Activated CD4-positive, alpha-beta T cell treated with anti-CD3 and anti-CD28 coated beads, Interleukin-2, Interleukin-4, amounts not matched to agents 100 ng/mL and 50 ng/mL, durations not matched to agents 16 hours and 8 hours (primary cell): ENCODE data around the gene PKD2L1.
"Not testable (repeated sequence)": the region's sequence is repeated elsewhere in the genome, so short reads cannot be mapped to it uniquely, and the experiment has no call there.

ENCODE experiments used
- DNase-seq: peaks from one replicate; pipeline ENCODE4 v3.0.0-alpha.2; 2020; ENCODE audit warnings: low spot score

PKD2L1 gene

GRCh38 chr10:100333661-100334440 lies 3.8 kb upstream of the PKD2L1 start:
- DNase-seq, result no peak

GRCh38 chr10:100333106-100333505 lies 3.1 kb upstream of the PKD2L1 start:
- no peak for DNase-seq

- DNase-seq, result no peak
Measured at GRCh38 chr10:100328198-100328597, 1.8 kb downstream of the PKD2L1 start.

- no peak for DNase-seq
Measured at GRCh38 chr10:100327718-100328009, 2.4 kb downstream of the PKD2L1 start.

- DNase-seq, result peak; percentile 59
Measured at GRCh38 chr10:100327007-100327717, 2.9 kb downstream of the PKD2L1 start.

GRCh38 chr10:100325158-100325557 lies 4.9 kb downstream of the PKD2L1 start:
- no peak for DNase-seq

GRCh38 chr10:100319707-100320402 lies 10.2 kb downstream of the PKD2L1 start:
- no peak for DNase-seq

GRCh38 chr10:100318207-100318606 lies 11.8 kb downstream of the PKD2L1 start:
- DNase-seq, result no peak

- no peak for DNase-seq
Measured at GRCh38 chr10:100315615-100316014, 14.4 kb downstream of the PKD2L1 start.

GRCh38 chr10:100311298-100311697 lies 18.7 kb downstream of the PKD2L1 start:
- DNase-seq, result no peak

GRCh38 chr10:100307684-100308083 lies 22.3 kb downstream of the PKD2L1 start:
- no peak for DNase-seq

GRCh38 chr10:100306861-100307260 lies 23.2 kb downstream of the PKD2L1 start:
- DNase-seq, result no peak

GRCh38 chr10:100304414-100304813 lies 25.6 kb downstream of the PKD2L1 start:
- no peak for DNase-seq

- DNase-seq, result peak; percentile 13
Measured at GRCh38 chr10:100303724-100304319, 26.2 kb downstream of the PKD2L1 start.

GRCh38 chr10:100301123-100301522 lies 28.9 kb downstream of the PKD2L1 start:
- not testable (repeated sequence) for DNase-seq

- no peak for DNase-seq
Measured at GRCh38 chr10:100297242-100297641, 32.8 kb downstream of the PKD2L1 start.

GRCh38 chr10:100293066-100293465 lies 37.0 kb downstream of the PKD2L1 start:
- no peak for DNase-seq

GRCh38 chr10:100292300-100292699 lies 37.7 kb downstream of the PKD2L1 start:
- not testable (repeated sequence) for DNase-seq

GRCh38 chr10:100291356-100291755 lies 38.7 kb downstream of the PKD2L1 start:
- DNase-seq, result no peak

GRCh38 chr10:100289641-100290040 lies 40.4 kb downstream of the PKD2L1 start:
- DNase-seq, result no peak

- no peak for DNase-seq
Measured at GRCh38 chr10:100288196-100288595, 41.8 kb downstream of the PKD2L1 start.

- no peak for DNase-seq
Measured at GRCh38 chr10:100287756-100288155, 42.3 kb downstream of the PKD2L1 start.
